Cardiac fibroblast (primary cell): Measurements from ENCODE around the gene FADS3.

Experiments
- DNase-seq, 2 donors: peaks; one replicate each; pipeline versions ENCODE4 v3.0.0 to v3.0.0-alpha.2; 2010; ENCODE audit warnings: low read depth in 2 of 2
- H3K4me3 ChIP-seq, 2 donors: replicated peaks in 1 of 2; 1 replicate in 1 of 2; 2 replicates in 1 of 2; pipeline ENCODE4 v1.5.1; 2011; ENCODE audit warnings: low read depth in 2 of 2, low read length in 2 of 2, mild to moderate bottlenecking in 2 of 2, moderate library complexity in 1 of 2
- CTCF ChIP-seq: IDR thresholded peaks from one replicate; pipeline ENCODE4 v1.5.1; 2011; ENCODE audit warnings: low read depth, mild to moderate bottlenecking, low read length, inconsistent platforms

Gene FADS3

GRCh38 chr11:61862714-61863547 is 28.4 kb downstream of the FADS3 start:
- no peak for TF ChIP-seq CTCF
- DNase-seq: no peak
- no peak overlapping the region for H3K4me3 ChIP-seq

GRCh38 chr11:61861634-61862033 is 29.7 kb downstream of the FADS3 start:
- no peak for DNase-seq
- no peak for TF ChIP-seq CTCF

GRCh38 chr11:61860054-61860903 is 31.1 kb downstream of the FADS3 start:
- TF ChIP-seq CTCF: no peak
- peak; percentile 33 to 88 for DNase-seq
- no peak overlapping the region for H3K4me3 ChIP-seq

More at GRCh38 chr11:61861634-61862033, 29.7 kb downstream of the FADS3 start:
- H3K4me3 ChIP-seq: no peak overlapping the region

GRCh38 chr11:61855939-61856680 is 35.2 kb downstream of the FADS3 start:
- H3K4me3 ChIP-seq: no peak overlapping the region
- no peak for TF ChIP-seq CTCF

GRCh38 chr11:61854966-61855714 is 36.2 kb downstream of the FADS3 start:
- no peak overlapping the region for H3K4me3 ChIP-seq
- TF ChIP-seq CTCF: no peak
- DNase-seq: no peak

More at GRCh38 chr11:61855939-61856680, 35.2 kb downstream of the FADS3 start:
- DNase-seq: peak in 1 of 2 donors; percentile 22
